Ecto neural progenitor cell (in vitro differentiated cells): ENCODE results near the gene LPIN3.
A peak's percentile ranks its signal among the peaks of the same experiment; 100 is the strongest.
"Not testable (repeated sequence)": the region's sequence is repeated elsewhere in the genome, so short reads cannot be mapped to it uniquely, and the experiment has no call there.

Experiments
- DNase-seq: peaks from one replicate; pipeline ENCODE4 v3.0.0-alpha.2; 2018; ENCODE audit warnings: low spot score

LPIN3 gene, protein sequence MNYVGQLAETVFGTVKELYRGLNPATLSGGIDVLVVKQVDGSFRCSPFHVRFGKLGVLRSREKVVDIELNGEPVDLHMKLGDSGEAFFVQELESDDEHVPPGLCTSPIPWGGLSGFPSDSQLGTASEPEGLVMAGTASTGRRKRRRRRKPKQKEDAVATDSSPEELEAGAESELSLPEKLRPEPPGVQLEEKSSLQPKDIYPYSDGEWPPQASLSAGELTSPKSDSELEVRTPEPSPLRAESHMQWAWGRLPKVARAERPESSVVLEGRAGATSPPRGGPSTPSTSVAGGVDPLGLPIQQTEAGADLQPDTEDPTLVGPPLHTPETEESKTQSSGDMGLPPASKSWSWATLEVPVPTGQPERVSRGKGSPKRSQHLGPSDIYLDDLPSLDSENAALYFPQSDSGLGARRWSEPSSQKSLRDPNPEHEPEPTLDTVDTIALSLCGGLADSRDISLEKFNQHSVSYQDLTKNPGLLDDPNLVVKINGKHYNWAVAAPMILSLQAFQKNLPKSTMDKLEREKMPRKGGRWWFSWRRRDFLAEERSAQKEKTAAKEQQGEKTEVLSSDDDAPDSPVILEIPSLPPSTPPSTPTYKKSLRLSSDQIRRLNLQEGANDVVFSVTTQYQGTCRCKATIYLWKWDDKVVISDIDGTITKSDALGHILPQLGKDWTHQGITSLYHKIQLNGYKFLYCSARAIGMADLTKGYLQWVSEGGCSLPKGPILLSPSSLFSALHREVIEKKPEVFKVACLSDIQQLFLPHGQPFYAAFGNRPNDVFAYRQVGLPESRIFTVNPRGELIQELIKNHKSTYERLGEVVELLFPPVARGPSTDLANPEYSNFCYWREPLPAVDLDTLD

DNA sequence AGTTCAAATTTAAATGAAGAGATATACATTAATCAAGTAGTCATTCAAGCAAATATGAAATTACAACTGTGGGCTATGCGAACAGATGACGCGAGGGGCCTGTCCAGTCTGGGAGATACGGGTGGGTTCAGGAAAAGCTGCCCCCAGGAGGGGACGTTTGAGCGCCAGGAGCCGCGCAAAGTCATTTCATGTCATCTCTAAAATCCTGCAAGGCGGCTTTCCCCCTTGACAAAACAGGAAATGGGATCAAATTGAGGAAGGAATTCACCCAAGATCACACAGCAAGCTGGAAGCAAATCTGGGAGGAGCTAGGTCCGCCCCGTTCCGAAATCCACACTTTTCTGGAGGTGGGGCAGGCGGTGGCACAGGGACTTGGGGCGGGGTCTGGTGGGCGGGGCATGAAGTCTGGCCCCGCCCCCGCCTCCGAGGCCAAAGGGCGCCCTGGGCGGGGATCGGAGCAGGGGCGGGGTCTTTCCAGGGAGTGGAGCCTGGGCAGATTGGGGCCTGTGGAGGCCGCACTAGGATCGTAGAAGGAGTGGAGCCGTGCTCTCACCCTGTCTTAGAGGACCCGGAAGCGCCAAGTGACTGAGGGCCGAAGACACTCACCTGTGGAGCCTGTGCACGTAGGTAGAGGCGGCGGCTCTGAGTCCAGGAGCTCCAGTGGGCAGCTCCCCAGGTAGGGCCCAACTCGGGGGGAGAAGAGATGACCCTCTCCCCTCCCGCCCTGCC lies at the start of gene LPIN3:
Gene LPIN3 (plus strand): TSS at position 495 of the 729 bp plus-strand sequence. CDS start 4,983 bp downstream, outside the sequence.
- DNase-seq: peak; percentile 96

DNA sequence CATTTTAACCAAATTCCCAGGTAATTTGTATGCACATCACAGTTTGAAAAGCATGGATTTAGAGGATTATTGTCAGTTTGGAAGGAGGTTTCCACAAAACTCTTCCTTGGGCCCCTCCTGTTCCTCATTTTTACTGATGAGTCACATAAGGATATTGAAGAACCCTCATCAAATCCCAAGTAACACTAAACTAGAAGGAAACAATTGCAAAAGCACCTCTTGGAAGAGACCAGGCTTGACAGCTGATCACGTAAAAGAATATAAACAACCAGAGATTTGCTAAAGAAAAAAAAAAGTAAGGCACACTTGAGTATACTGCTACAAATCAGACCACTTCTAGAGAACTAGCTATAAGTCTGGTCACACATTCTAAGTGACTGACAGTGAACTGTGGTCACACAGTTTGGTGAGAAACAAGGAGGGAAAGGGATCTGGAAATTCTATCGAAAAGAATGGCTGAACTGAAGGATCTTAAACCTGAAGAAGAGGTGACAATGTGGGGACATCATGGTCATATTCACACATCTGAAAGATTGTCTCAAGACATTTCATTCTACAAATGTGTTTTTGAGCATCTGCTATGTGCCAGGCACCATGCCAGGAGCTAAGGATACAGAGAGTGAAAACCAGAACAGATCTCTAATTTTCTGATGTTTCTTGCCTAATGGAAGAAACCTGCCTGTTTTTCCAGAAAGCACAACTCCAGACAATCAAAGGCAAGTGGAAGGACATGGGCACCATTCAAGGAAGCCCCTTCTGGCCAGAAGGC lies 47.2 kb upstream of the LPIN3 start:
- no peak for DNase-seq

DNA sequence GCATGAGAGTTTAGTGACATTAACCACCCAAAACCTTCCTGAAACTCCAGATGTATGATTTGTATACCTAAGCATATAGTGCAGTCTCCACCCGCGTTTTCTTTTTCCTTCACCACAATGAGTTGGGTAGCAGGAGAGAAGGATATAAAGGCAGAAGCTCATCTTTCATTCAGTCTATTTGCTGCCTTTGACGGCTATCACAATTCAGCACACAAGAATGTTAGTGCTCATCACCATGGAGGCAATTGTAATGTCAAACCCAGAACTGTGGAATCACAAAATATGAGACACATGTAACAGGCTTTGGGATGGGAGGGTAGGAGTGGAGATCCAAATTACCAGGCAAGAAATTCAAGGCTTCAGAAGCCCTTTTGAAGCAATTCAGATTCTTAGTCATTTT lies 40.7 kb upstream of the LPIN3 start:
- no peak for DNase-seq

DNA sequence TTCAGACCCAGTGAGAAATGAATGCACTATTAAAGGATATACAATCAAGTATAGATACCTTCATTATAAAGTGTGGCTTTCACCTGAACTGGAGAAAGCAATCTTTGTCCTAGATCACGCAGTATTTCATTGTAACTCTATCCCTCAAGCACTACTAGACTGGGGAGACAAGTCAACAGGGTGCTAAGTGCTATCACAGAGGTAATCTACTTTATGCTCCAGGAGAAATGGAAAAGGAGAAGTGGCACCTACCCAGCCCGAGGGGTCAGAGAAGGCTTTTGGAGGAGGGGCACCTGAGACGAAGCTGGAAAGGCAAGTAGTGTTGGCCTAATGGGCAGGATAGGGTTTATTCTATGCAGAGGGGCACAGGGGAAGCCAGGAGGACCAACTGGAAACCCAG lies 40.2 kb upstream of the LPIN3 start:
- DNase-seq: no peak

DNA sequence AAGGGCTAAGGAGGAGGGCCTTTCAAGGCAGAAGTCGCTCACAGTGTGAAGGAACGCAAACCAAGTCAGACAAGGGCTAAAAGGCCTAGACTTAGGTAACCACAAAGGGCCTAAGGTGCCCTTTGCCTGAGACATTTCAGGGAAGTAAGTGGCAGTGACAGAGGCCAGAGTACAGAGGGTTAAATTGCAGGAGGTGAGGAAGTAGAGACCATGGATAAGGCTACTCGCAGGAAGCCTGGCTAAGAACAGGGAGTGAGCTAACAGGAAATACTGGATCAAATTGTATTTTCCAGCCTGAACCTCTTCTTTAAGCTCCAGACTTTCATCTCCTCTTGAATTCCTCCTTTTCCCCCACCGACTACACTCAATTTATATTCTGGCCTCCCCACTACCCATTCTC lies 39.7 kb upstream of the LPIN3 start:
- no peak for DNase-seq

DNA sequence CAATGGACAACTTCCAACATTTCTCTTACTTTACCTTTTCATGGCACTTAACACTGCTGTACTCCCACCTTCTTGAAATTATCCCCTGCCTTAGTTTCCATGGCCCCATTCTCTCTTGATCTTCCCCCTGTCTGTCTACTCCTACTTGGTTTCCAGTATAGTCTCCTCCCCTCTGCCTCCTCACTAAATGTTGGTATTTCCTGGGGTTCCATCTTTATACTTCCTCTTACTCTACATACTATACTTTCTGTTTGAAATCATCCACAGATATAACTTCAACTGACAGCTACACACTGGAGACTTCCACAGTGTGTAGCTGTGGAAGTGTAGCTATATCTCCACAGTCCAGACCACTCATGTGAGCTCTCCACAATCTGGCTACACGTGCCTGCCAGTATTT lies 36.6 kb upstream of the LPIN3 start:
- DNase-seq: no peak

DNA sequence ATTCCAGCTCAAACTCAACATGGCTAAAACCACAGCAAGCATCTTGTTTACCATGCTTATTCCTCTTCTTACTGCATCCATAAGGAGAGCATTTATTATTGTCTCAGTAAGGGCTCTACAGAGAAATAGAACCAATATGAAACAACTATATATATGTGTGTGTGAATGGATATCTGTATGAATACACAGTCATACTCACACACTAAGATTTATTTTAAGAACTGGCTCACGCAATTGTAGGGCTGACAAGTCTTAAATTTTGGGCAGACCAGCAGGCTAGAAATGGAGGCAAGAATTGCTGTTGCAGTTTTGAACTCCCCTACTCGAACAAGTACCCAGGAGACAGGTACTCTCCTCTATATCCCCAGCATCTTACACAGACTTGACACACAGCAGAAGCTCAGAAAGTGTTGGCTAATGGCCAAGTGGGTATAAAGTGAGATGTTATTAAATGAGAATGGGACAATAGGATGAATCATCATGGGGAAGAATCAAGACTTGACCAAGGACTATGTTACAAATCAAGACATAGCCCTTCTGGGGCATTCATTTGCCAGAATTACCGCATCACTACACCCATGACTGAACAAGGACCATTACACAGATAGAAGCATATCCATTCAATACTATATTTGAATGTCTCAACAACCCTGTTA lies 36.1 kb upstream of the LPIN3 start:
- no peak for DNase-seq

DNA sequence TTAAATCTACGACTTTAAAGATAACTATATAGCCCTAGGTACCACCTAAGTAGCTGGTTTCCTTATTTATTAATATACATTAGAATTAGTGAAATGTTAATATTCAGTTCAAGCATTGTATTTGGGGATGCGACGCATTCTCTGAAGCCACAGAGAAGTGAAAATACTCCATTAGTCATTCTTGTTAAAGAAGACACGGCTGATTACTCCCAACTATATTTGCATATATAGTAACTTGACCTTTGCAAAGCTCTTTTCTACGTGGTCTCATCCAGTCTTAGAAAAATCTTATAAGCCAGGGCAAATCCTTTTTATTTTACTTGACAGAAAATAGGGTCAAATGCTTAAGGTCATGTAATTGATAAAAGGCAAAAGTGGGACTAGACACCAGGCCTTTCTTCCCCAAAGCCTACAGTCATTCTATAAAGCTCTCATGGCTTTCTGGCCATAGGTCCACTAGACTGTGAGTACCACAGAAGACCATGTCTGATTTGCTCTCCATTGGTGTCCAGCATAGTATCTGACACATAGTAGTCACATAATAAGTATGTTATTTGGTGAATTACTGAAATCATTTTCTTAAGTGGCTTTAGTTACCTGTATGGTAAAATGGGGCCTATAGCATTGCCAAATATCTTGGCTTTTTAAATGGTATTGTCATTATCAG lies 34.4 kb upstream of the LPIN3 start:
- no peak for DNase-seq

DNA sequence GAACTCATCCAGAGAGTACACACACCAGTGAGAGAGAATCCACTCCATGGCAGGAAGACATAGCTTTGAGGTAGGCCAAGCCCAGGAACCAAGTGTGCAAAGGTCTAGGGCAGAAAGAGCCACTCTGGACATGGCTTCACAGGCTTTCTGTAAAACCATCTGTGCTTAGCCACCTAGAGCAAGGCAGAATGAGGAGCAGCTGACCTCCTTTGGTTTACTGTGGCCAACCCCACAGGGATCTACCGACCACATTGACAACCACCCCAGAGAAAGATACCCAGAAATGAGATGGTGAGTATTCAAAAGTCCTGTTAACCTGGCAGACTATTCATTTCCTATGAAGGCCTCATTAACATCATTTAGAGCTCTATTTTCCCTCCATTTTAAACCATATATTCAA lies 33.6 kb upstream of the LPIN3 start:
- DNase-seq: no peak

DNA sequence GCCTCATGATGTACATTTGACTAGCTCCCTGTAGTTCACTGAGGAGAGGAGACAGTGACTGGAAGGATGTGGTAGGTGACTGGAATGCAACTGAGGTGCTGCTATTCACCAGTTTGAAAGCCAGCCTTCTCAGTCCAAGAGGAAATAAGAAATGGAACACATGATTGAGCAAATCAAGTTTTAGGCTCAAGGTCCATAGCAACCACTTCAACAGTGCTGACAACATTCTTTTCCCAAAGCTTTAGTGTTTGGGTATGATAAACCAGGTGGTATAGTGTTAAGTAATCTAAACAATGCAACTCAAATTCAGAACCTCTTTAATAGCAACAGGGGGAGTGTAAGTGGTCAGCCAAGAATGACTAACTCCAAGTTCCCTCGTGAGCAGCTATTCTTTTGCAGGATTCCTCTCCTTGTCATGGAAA lies 32.3 kb upstream of the LPIN3 start:
- DNase-seq: no peak

DNA sequence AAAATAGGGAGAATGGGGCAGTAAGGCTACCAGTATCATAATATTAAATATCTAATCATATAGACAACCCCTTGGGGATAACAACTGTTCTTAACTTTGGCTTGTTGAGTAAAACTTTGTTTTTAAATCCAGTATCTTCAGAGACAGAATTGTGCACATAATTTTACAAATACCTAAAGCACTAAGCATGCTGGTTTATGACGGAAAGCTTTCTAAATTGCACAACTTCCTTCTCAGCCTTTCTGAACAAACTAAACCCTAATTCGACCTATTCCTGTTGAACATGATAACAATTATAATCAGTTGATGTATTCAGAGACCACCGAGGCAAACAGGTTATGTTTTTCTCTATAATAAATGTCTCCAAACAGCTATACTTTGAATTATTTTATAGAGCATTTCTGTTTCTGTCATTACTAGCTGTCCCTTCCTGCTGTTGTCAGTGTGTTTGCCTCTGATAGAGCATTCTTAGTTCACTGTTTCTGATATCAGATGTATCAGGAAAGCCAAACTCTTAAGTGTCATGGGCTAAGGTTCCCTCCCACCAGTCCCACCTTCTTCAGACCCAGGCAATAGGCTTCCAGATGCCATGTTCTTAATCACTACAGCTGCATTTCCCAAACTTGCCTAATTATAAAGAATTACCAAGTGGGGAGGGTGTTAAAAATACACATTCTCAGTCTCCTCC lies 31.8 kb upstream of the LPIN3 start:
- DNase-seq: no peak

DNA sequence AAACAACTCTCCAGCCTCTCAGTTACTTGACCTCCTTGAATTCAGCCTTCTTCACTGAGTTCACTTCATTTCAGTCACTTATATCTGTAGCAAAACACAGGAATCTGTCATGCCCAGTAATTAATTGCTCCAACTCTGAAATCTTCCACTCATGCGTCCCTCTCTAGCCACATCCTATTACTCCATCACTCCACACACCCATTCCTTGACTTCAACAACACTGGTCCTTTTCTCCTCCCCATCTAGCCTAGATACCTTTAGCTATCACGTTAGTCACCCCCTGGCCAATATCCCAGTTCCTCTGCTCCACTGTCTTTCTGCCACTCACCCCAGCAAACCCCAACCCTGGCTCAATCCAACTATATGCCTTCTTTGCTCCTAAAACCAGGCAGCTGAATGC lies 30.8 kb upstream of the LPIN3 start:
- no peak for DNase-seq

DNA sequence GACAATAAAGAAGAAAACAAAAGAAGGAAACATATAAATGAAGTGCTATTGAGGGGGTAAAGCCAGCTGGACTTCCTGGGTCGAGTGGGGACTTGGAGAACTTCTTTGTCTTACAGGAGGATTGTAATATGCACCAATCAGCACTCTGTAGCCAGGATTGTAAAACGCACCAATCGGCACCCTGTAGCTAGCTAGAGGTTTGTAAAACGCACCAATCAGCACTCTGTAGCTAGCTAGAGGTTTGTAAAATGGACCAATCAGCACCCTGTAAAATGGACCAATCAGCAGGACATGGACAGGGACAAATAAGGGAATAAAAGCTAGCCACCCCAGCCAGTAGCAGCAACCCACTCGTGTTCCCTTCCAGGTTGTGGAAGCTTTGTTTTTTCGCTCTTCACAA lies 28.6 kb upstream of the LPIN3 start:
- not testable (repeated sequence) for DNase-seq

DNA sequence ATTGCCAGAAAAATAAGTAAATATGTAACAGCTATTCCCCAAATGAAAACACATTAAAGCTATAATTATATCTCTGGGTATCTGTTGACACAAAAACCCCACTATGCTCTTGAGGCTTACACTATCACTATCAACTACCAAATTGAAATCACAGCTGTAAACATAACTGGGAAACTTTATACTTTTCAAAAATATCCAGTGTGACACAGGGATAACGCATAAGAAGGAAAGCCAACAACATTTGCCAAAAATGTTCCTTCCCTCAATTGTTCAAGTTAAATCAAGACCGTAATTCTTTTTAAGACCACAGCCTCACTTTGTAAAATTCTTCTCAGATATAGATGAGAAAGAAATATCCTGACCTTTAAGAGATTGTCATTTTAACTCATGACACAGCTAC lies 26.2 kb upstream of the LPIN3 start:
- DNase-seq: no peak

DNA sequence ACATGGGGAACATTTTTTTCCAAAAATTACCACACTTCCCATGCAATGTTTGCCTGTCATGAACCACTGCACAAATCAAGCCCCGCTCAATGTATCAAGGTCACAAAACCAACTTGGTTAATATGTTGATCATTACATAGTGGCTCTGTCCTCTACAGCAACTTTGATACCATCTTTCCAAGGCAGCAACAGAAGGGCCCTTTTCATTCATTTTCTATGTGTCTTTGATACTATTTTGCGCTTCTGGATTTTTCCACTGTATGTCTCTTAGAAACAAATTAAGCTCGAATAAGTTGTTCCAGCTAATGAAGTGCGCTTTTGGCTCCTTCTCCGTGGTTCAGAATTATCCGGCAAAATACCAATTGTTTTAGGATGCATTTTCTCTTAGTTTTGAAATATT lies 24.6 kb upstream of the LPIN3 start:
- DNase-seq: no peak

DNA sequence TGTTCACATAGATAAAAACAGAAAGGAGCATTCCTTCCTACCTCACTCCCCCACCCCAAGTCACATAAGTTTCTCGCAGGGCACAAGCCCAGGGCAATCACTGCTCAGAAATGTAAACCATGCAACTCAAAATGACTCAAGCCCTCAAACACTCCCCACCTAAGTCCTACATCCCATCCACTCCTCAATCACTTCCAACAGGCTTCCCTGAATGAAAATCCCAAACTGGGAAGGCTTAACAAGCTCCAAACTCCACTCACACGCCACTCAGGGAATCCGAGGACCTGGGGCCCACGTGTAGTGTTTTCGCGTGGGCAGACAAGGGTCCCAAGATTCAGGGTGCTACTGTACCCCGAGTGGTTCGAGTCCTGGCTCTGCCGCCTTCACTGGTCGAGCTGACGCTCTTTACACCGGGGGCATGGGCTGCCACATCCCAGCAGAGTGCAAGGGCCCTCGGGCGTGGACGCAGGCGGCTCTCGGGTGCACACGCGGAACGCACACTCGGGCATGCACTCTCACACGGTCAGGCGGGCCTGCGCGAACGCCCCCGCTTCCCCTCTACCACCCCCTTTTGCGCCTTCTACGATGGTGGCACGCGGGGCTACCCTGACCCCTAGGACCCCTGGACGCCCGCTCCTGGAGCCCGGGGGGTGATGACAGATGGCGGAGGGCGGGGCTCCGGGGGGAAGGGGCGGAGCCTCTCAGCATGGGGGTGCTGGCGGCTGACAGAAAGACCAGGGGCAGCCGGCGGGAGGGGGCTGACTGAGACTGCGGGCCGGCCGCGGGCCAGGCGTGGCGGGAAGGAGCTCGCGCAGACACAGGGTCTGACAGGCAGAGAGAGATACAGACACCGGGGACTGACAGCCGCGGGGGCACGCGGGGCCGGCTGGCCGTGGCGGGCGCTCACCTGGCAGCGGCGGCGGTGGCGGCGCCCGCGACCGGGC lies 23.7 kb upstream of the LPIN3 start:
- peak; percentile 87 for DNase-seq

DNA sequence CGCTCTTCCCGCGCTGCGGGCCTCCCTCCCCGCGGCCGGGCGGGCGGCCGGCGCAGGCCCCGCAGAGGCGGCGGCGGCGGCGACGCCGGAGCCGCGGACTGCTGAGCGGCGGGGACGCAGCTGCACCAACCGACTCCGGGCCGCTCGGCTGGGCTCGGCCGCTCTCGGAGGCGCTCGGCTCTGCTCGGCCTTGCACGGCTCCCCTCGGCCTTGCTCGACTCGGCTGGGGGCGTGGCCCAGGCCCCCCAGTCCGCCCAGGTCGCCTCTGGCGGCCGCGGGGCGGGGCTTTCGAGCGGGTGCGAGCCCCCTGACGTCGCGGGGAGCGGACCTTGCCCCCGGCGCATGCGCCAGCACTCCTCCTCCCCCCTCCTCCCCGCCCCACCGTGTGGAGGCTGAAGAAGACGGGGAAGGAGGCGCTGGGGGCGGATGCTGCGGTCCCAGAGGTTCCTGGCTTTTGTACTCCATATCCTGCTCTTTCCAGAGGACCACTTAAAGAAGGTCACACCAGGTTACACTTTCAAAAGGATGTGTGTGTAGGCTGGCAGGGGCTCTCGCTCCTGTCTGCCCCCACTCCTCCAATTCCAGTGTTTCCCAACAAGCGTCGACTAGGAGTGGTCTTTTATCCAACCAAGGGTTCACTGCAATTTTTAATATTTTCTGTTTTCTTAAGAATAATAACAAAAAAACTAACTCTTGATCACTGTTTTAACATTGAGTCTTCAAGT lies 22.9 kb upstream of the LPIN3 start, which contains the start of gene ZHX3:
Gene ZHX3 (minus strand): TSS at position 186 of the 725 bp plus-strand sequence. CDS start 112,815 bp downstream, outside the sequence.
- peak; percentile 98 for DNase-seq

DNA sequence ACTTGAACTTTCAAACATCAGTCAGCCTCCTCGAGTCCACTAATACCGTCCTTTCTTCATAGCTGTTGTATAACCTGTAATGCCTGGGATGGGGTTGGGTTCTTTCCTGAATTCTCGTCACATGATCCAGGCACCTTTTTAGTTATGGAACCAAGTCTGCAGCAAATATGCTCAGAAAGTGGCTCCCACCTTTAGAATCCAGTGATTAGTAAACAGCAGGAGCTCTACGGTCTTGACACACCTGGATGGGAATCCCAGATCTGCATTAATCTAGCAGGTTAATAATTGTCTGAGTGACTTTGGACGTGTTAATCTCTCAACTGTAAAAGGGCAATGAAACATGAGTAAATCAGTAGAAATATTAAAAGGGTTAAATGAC lies 22.4 kb upstream of the LPIN3 start:
- peak; percentile 43 for DNase-seq
